K562 (cell line): Measurements from ENCODE around the gene PLEKHA5. TPM values are rescaled to one million over a fixed set of nuclear protein-coding genes. Genes with fewer than 3 reads are reported as not detected.

Experiments used
- ATAC-seq: fragments of 200-7000 bp; cut with Tn5 transposase; 3 replicates; pipeline ENCODE4 v1.9.1; 2020; ENCODE audit warnings: moderate library complexity
- Bru-seq: library from RNA; stranded (reverse); fragments of 400-500 nt; gene quantifications from one replicate; lab custom pipeline; 2021; lab: Mats Ljungman, UMichigan
- BruChase-seq, 2 experiments: library from RNA; stranded (reverse); fragments of 400-500 nt; gene quantifications; one replicate each; lab custom pipeline; 2021; lab: Mats Ljungman, UMichigan
- BruUV-seq: library from RNA; stranded (reverse); fragments of 400-500 nt; replicated peaks from 2 replicates; lab custom pipeline; 2021; lab: Mats Ljungman, UMichigan
- CTCF ChIA-PET: fragments of 300-600 bp; formaldehyde crosslinking; extraction: SDS; loops from one replicate; lab custom pipeline; 2021; ENCODE audit warnings: low intra/inter-chr PET ratio; lab: Yijun Ruan, JAX
- POLR2A ChIA-PET: fragments of 300-600, 350-650 bp; sonication (Branson Sonifier 250); formaldehyde crosslinking; extraction: SDS; loops from one replicate; lab custom pipeline; 2021; ENCODE audit warnings: antibody characterized with exemption, inconsistent platforms; lab: Yijun Ruan, JAX
- DNase-seq, 4 experiments: peaks; one replicate each; pipeline versions ENCODE4 v3.0.0 to v3.0.0-alpha.2; 2011 to 2018; ENCODE audit warnings: low spot score in 3 of 4, mixed read lengths in 3 of 4; ENCODE audit errors: extremely low read depth in 1 of 4
- FAIRE-seq: peaks from 2 replicates; lab custom pipeline; 2011; peaks lifted over from hg19 to GRCh38; lab: Jason Lieb, UNC
- H2AFZ ChIP-seq: 2 replicates; pipeline ENCODE4 v1.6.0; 2011; ENCODE audit warnings: low read depth, low read length, control low read depth, inconsistent platforms
- H3K27ac ChIP-seq: fragments of 200-600 bp; 3 replicates; pipeline ENCODE4 v1.8.0; 2011; ENCODE audit warnings: low read depth, mild to moderate bottlenecking, control low read depth, inconsistent platforms, low read length, moderate library complexity, mixed read lengths; ENCODE audit errors: extremely low read depth
- H3K27me3 ChIP-seq, 2 experiments: fragments of 300-600 bp in 1 of 2; 2 replicates in 1 of 2; 3 replicates in 1 of 2; pipeline versions ENCODE4 v1.6.0 to v1.8.0; 2011; ENCODE audit warnings: inconsistent platforms in 2 of 2, low read length in 2 of 2, mild to moderate bottlenecking in 1 of 2, mixed read lengths in 1 of 2, moderate library complexity in 1 of 2; ENCODE audit not compliant: control insufficient read depth in 2 of 2, insufficient read depth in 2 of 2
- H3K36me3 ChIP-seq: fragments of 300-600 bp; 3 replicates; pipeline ENCODE4 v1.8.0; 2011; ENCODE audit warnings: mild to moderate bottlenecking, low read length, inconsistent platforms; ENCODE audit not compliant: control insufficient read depth, insufficient read depth
- H3K4me1 ChIP-seq, 2 experiments: fragments of 200-600 bp in 1 of 2; replicated peaks in 1 of 2; 2 replicates in 1 of 2; 3 replicates in 1 of 2; pipeline versions ENCODE4 v1.5.1 to v1.8.0; 2011; ENCODE audit warnings: inconsistent platforms in 2 of 2, low read length in 2 of 2, mild to moderate bottlenecking in 1 of 2, mixed read lengths in 1 of 2, moderate library complexity in 1 of 2; ENCODE audit not compliant: control insufficient read depth in 2 of 2, insufficient read depth in 2 of 2
- H3K4me2 ChIP-seq: 2 replicates; pipeline ENCODE4 v1.6.1; 2011; ENCODE audit warnings: low read length, control low read depth, inconsistent platforms, mixed read lengths; ENCODE audit not compliant: insufficient read depth
- H3K4me3 ChIP-seq: fragments of 200-600 bp; sonication (generic), shearing (Covaris generic); 2 replicates; pipeline ENCODE4 v1.5.1; 2016; ENCODE audit warnings: control low read depth, inconsistent platforms
- H3K79me2 ChIP-seq: fragments of 200-600 bp; 3 replicates; pipeline ENCODE4 v1.8.0; 2011; ENCODE audit warnings: low read length, inconsistent platforms; ENCODE audit not compliant: control insufficient read depth, insufficient read depth
- H3K9ac ChIP-seq, 2 experiments: 2 replicates each; pipeline versions ENCODE4 v1.6.0 to v1.6.1; 2011; ENCODE audit warnings: low read depth in 2 of 2, low read length in 2 of 2, control low read depth in 1 of 2, inconsistent platforms in 1 of 2, mild to moderate bottlenecking in 1 of 2, mixed read lengths in 1 of 2; ENCODE audit not compliant: insufficient read depth in 1 of 2
- H3K9me1 ChIP-seq: one replicate; pipeline ENCODE4 v1.6.0; 2011; ENCODE audit warnings: inconsistent platforms, mild to moderate bottlenecking, low read length, moderate library complexity; ENCODE audit not compliant: control insufficient read depth, insufficient read depth
- H3K9me3 ChIP-seq: replicated peaks from 2 replicates; pipeline ENCODE4 v1.5.1; 2011; ENCODE audit warnings: low read depth, low read length, inconsistent platforms; ENCODE audit not compliant: control insufficient read depth, insufficient read depth
- H4K20me1 ChIP-seq: replicated peaks from 2 replicates; pipeline ENCODE4 v1.6.1; 2011; ENCODE audit warnings: low read length, inconsistent platforms, mixed read lengths; ENCODE audit not compliant: control insufficient read depth, insufficient read depth
- GATAD2B ChIP-seq: fragments of 450-650 bp; IDR thresholded peaks from 2 replicates; pipeline ENCODE4 v1.6.1; 2017; ENCODE audit warnings: mild to moderate bottlenecking, borderline replicate concordance
- RBFOX2 ChIP-seq: fragments of 200-400 bp; formaldehyde crosslinking; IDR thresholded peaks from 2 replicates; pipeline ENCODE4 v1.6.1; 2017; ENCODE audit warnings: low read depth, mild to moderate bottlenecking, low read length, moderate library complexity
- SIN3B ChIP-seq: fragments of 450-650 bp; IDR thresholded peaks from 2 replicates; pipeline ENCODE4 v1.6.1; 2017; ENCODE audit warnings: low read depth, mild to moderate bottlenecking, moderate library complexity
- WGBS: fragments of 100-300 bp; shearing (Covaris generic); methylation state at CpG from one replicate; pipeline ENCODE4 v1.1.6; 2016; ENCODE audit warnings: low coverage, mixed read lengths; ENCODE audit not compliant: insufficient coverage; ENCODE audit errors: missing lambda C conversion rate; 5-methylcytosine and 5-hydroxymethylcytosine counted together
- in situ Hi-C: fragments of 300-500 bp; cut with MboI; formaldehyde crosslinking; loops from 4 replicates; pipeline ENCODE4 v1.15.0; 2018; ENCODE audit warnings: inconsistent platforms, mixed read lengths
- intact Hi-C: fragments of 100-400 bp; cut with micrococcal nuclease; formaldehyde crosslinking; loops from 2 replicates; pipeline ENCODE4 v1.14.2; 2022
- long read RNA-seq, 3 experiments: library from polyadenylated mRNA in 2 of 3; library from RNA in 1 of 3; unstranded in 2 of 3; stranded (forward) in 1 of 3; transcript quantifications; one replicate each; pipeline ENCODE4 v2.0.0, GENCODE V29; 2019 to 2022
- polyA minus RNA-seq, 3 experiments: library from RNA; depleted of rRNA, polyadenylated mRNA; stranded (reverse); fragments of >200 nt; gene quantifications; 2 replicates each; pipeline ENCODE4 v1.2.3, GENCODE V29; 2011
- polyA plus RNA-seq, 8 experiments: library from polyadenylated mRNA; depleted of rRNA in 4 of 8; stranded (reverse) in 5 of 8; unstranded in 3 of 8; fragments of >200 nt; fragmentation: Nextera tagmentation in 2 of 8; fragmentation: Illumina TruSeq in 1 of 8; extraction: Ambion mirVana in 2 of 8; extraction: Trizol in 1 of 8; gene quantifications; 2 replicates each; pipeline versions ENCODE4 v1.2.1 to v1.2.3, GENCODE V29; 2011 to 2014; ENCODE audit warnings: inconsistent platforms in 1 of 8, missing spikeins in 1 of 8
- total RNA-seq, 7 experiments: library from RNA; depleted of rRNA in 6 of 7; stranded (reverse); fragments of >200 nt in 6 of 7; fragmentation: Illumina TruSeq in 2 of 7; extraction: Trizol in 2 of 7; gene quantifications; 2 replicates each; pipeline versions ENCODE4 v1.2.1 to v1.2.3, GENCODE V29; 2011 to 2021; ENCODE audit warnings: low replicate concordance in 1 of 7

The PLEKHA5 gene, protein sequence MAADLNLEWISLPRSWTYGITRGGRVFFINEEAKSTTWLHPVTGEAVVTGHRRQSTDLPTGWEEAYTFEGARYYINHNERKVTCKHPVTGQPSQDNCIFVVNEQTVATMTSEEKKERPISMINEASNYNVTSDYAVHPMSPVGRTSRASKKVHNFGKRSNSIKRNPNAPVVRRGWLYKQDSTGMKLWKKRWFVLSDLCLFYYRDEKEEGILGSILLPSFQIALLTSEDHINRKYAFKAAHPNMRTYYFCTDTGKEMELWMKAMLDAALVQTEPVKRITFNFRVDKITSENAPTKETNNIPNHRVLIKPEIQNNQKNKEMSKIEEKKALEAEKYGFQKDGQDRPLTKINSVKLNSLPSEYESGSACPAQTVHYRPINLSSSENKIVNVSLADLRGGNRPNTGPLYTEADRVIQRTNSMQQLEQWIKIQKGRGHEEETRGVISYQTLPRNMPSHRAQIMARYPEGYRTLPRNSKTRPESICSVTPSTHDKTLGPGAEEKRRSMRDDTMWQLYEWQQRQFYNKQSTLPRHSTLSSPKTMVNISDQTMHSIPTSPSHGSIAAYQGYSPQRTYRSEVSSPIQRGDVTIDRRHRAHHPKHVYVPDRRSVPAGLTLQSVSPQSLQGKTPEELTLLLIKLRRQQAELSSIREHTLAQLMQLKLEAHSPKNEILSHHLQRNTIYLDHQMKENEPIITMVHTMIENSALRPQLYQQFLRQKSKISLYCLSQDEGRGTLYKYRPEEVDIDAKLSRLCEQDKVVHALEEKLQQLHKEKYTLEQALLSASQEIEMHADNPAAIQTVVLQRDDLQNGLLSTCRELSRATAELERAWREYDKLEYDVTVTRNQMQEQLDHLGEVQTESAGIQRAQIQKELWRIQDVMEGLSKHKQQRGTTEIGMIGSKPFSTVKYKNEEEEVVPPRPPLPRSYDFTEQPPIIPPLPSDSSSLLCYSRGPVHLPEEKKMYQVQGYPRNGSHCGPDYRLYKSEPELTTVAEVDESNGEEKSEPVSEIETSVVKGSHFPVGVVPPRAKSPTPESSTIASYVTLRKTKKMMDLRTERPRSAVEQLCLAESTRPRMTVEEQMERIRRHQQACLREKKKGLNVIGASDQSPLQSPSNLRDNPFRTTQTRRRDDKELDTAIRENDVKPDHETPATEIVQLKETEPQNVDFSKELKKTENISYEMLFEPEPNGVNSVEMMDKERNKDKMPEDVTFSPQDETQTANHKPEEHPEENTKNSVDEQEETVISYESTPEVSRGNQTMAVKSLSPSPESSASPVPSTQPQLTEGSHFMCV
- total RNA-seq (2011; cell fraction: chromatin; rRNA removed; ENCODE audit: low replicate concordance): 25.1 and 105 TPM in 2 replicates
- total RNA-seq (2011; cell fraction: nucleolus; rRNA removed): 15.2 and 21.3 TPM in 2 replicates
- total RNA-seq (2011; cell fraction: nucleoplasm; rRNA removed): 38.1 and 79.3 TPM in 2 replicates
- total RNA-seq (2014; rRNA removed): 16.6 and 18.0 TPM in 2 replicates
- 26.2 and 30.7 TPM in 2 replicates for total RNA-seq (2014; rRNA removed; fragmentation: Illumina TruSeq; extraction: Trizol)
- total RNA-seq (2015; rRNA removed; fragmentation: Illumina TruSeq; extraction: Trizol): 24.8 and 25.7 TPM in 2 replicates
- 16.4 and 18.6 TPM in 2 replicates for total RNA-seq (2021)
- 11.2 and 12.4 TPM in 2 replicates for polyA plus RNA-seq (2011; rRNA removed)
- polyA plus RNA-seq (2011; cell fraction: cytosol; rRNA removed): 2.5 and 5.6 TPM in 2 replicates
- 10.3 and 11.5 TPM in 2 replicates for polyA plus RNA-seq (2011; cell fraction: nucleus; rRNA removed)
- polyA plus RNA-seq (2012): 10.1 and 14.7 TPM in 2 replicates
- 18.5 and 21.2 TPM in 2 replicates for polyA plus RNA-seq (2014; fragmentation: Illumina TruSeq; extraction: Trizol)
- 1 to 10 TPM; 7.2 to 7.3 TPM for polyA plus RNA-seq (2014; fragmentation: Nextera tagmentation; extraction: Ambion mirVana)
- 10.6 and 17.4 TPM in 2 replicates for polyA plus RNA-seq (2014; rRNA removed)
- 20.5 and 34.9 TPM in 2 replicates for polyA minus RNA-seq (2011; rRNA and poly(A)+ RNA removed)
- 6.1 and 9.3 TPM in 2 replicates for polyA minus RNA-seq (2011; cell fraction: cytosol; rRNA and poly(A)+ RNA removed)
- polyA minus RNA-seq (2011; cell fraction: nucleus; rRNA and poly(A)+ RNA removed): 19.9 and 34.1 TPM in 2 replicates
- percentile 73 among the genes with signal in this experiment for Bru-seq, nascent RNA
- BruChase-seq, experiment 1, labeled RNA remaining after a 2-hour chase: percentile 81 among the genes with signal in this experiment
- percentile 79 among the genes with signal in this experiment for BruChase-seq, experiment 2, labeled RNA remaining after a 6-hour chase
- long read RNA-seq, experiment 1, full-length matches to known transcripts: 11 of 53 reads
- long read RNA-seq, experiment 1, partial matches to known transcripts: 22 of 53 reads
- long read RNA-seq, experiment 1, other reads (novel, unspliced or antisense): 20 of 53 reads
- long read RNA-seq, experiment 2, partial matches to known transcripts: 1 of 1 reads
- long read RNA-seq, experiment 2, other reads (novel, unspliced or antisense): 0 of 1 reads
- long read RNA-seq, experiment 3, full-length matches to known transcripts: 1 of 10 reads
- long read RNA-seq, experiment 3, partial matches to known transcripts: 4 of 10 reads
- long read RNA-seq, experiment 3, other reads (novel, unspliced or antisense): 5 of 10 reads

GRCh38 chr12:19129486-19130223 lies at the start of gene PLEKHA5:
PLEKHA5 (plus strand) TSS chr12:19129733; CDS start chr12:19129800, 67 bp downstream.
- intact Hi-C loops: no loop called here
- peak within 1 kb of the TSS; percentile 79 for H3K27ac ChIP-seq
- TF ChIP-seq SIN3B: 0 out of 2 replicates have a peak, but pooled peaks have one; percentile 35
- TF ChIP-seq GATAD2B: 0 out of 2 replicates have a peak, but pooled peaks have one; percentile 21
- TF ChIP-seq RBFOX2: peak; percentile 6; the same call in 1 of the 2 replicates

More at GRCh38 chr12:19129486-19130223, at the start of gene PLEKHA5:
- ChIA-PET CTCF (interaction anchor here (0.9 kb wide), 1 partner anchor 12 kb away, joined by 3 read pairs; no protein-coding TSS in a partner anchor), POLR2A (no interaction called here)
- Histone ChIP-seq H3K79me2 (peaks cover 45% of the 10 kb centered on the region), H3K9me3 (0 out of 2 replicates have a peak, but pooled peaks cover 3% of the 10 kb centered on the region), H4K20me1 (no peaks in the 10 kb centered on the region), H3K4me3 (peak within 1 kb of the TSS; percentile 86), H3K9me1 (no peaks in the 10 kb centered on the region), H3K36me3 (peaks cover 8% of the 10 kb centered on the region), H3K9ac (peak within 1 kb of the TSS; percentile 75 to 96), H3K4me2 (peak within 1 kb of the TSS; percentile 80), H3K27me3 (no peaks in the 10 kb centered on the region), H2AFZ (peak within 1 kb of the TSS; percentile 92), H3K4me1 (peaks cover 0 to 8% of the 10 kb centered on the region in 2 experiments; a peak in 4 of 5 replicates)
- BruUV-seq: no TSS peak
- in situ Hi-C loops: no loop called here
- ATAC-seq: peak; percentile 77
- WGBS: 0% methylated on average over 6 of the region's 103 CpGs
- peak; percentile 74 to 87 (median 85) for DNase-seq
- no peak for FAIRE-seq
